ENCODE results near the gene CADPS2. TPM values are rescaled to one million over a fixed set of nuclear protein-coding genes. Genes with fewer than 3 reads are reported as not detected.

The CADPS2 gene
- total RNA-seq, 1 donor: 27.2 TPM

DNA sequence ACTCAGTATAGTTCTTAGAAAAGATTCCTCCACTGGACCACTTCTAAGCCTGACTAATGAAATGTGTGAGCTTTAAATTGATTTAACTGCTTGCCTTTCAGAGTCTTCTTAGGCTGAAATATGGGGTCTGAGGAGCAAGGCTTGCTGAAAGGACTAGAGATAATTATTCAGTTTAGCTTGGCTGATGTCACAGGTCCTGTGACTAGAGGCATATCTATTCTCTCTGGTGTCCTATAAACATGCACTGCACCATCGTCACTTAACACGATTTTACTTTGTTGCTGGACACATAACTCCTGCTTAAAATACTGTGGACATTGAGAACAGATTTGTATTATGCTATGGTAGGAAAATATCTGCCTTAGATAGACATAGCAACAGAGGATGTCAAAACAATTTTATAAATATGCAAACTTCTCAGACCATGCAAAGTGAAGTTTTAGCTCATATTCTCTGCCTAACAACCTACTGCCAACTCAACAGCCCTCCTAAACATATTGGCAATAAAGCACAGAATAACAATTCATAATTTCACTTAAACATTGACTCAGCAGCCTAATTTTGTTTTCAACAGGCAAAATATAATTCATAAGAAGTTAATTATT, 267.6 kb downstream of the CADPS2 start:
- H3K4me3 ChIP-seq (ENCODE audit: low read depth, low read length): no peak overlapping the region
- no peak for DNase-seq (ENCODE audit: low read depth)
- TF ChIP-seq CTCF (IDR thresholded peaks at IDR 0.05; ENCODE audit: insufficient read depth, low read depth, low read length): no peak

DNA sequence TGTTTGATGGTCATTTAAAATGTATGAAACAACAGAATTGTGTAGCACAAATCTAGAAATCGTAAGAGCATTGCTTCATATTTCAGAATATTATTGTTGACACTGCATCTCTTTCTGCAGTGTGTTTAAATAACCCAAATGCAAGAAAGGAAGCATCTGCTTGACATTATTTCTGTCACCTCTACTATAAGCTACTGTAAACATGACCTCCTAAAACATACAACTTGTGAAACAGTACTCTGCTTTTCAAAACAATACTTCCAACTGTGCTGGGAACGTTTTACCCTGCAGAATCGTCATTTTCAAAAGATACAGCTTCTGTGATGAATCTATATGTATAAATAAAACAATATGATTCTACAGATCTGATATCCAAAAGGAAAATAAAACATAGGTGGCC, 269.3 kb downstream of the CADPS2 start:
- DNase-seq (ENCODE audit: low read depth): peak; percentile 71
- no peak for TF ChIP-seq CTCF (IDR thresholded peaks at IDR 0.05; ENCODE audit: insufficient read depth, low read depth, low read length)
- H3K4me3 ChIP-seq (ENCODE audit: low read depth, low read length): no peak overlapping the region

DNA sequence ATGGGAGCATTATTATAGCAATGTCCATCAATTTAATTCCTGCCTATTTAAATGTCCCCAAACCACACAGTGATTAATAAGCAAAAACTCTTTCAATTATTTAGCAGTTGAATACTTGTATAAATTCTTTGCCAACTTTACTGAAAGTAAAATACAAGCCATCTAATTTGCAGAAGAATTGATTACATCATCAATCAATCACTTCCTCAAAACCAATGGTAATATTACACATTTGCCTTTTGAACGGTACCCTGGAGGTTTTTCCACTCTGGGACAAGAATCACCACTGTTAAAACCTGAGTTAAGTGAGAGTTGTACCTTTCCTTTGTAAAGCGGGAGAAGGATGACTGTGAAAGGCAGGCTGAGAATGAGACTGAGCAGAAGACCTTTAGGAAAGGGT, 280.3 kb downstream of the CADPS2 start:
- DNase-seq (ENCODE audit: low read depth): no peak
- H3K4me3 ChIP-seq (ENCODE audit: low read depth, low read length): no peak overlapping the region
- TF ChIP-seq CTCF (IDR thresholded peaks at IDR 0.05; ENCODE audit: insufficient read depth, low read depth, low read length): no peak

DNA sequence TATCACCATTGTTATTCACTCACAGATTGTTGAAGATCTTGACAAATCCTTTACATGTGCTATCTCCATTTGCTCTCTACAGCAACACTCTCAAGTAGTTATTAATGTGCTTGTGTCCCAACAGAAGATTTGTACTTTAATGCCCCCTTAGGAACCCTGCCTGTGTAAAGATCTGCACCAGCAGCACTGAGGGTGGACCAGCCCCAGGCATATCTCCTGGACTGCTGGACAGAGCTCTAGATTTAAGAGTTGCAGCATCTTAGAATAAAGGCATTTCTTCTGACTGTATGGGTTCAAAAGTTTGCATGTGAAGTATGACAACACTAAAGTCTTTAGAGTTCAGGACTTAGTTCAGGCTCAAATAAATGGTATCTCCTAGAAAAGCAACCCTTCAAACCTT, 282.0 kb downstream of the CADPS2 start:
- no peak for TF ChIP-seq CTCF (IDR thresholded peaks at IDR 0.05; ENCODE audit: insufficient read depth, low read depth, low read length)
- no peak for DNase-seq (ENCODE audit: low read depth)
- no peak overlapping the region for H3K4me3 ChIP-seq (ENCODE audit: low read depth, low read length)

GRCh38 chr7:122602800-122603199, 283.5 kb downstream of the CADPS2 start:
- no peak for TF ChIP-seq CTCF (IDR thresholded peaks at IDR 0.05; ENCODE audit: insufficient read depth, low read depth, low read length)
- no peak for DNase-seq (ENCODE audit: low read depth)
- no peak overlapping the region for H3K4me3 ChIP-seq (ENCODE audit: low read depth, low read length)

DNA sequence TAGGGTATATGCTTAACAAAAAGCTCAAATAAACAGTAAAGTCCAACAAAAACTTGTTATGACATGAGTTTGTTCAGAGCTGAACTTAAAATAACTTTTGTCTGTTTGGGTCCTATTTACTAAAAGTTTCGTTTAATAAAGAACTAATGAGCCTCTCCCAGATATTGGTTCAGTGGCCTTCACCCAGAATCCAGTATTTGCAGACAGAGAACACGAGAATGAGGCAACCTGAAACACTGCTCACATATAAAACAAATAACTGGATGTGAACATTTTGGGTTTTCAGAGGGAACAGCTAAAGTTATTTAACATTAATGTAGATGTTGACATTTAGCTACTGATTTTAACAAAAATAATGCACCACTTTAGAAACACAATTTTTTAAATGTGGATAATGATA, 285.6 kb downstream of the CADPS2 start:
- TF ChIP-seq CTCF (IDR thresholded peaks at IDR 0.05; ENCODE audit: insufficient read depth, low read depth, low read length): no peak
- no peak for DNase-seq (ENCODE audit: low read depth)
- no peak overlapping the region for H3K4me3 ChIP-seq (ENCODE audit: low read depth, low read length)

DNA sequence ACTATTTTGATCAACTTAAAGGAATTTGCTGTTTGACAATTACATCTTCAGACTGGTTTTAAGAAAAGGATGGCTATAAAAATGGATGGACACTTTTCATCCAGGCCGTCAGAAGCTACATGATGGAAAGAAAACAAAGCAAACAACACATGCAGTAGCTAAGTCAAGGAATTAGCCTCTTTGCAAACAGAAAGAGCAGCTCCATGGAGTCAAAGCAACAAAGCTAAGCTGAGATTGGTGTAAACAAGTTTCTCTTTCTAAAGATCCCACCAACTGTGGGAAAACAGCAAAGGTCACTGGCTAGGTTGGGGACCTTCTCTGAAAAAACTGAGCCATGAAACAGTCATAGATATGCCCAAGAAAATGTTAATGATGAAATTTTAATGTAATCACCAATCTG, 286.2 kb downstream of the CADPS2 start:
- TF ChIP-seq CTCF (IDR thresholded peaks at IDR 0.05; ENCODE audit: insufficient read depth, low read depth, low read length): no peak
- DNase-seq (ENCODE audit: low read depth): no peak
- no peak overlapping the region for H3K4me3 ChIP-seq (ENCODE audit: low read depth, low read length)
